ENCODE results near the gene PRH2.

GRCh38 chr12:10974965-10975364 lies 45.9 kb downstream of the PRH2 start:
- TF ChIP-seq POLR2A (IDR thresholded peaks at IDR 0.05; ENCODE audit: low read depth, low read length) (no peak), CTCF (IDR thresholded peaks at IDR 0.05; ENCODE audit: extremely low read depth in 1 of 2, insufficient read depth in 1 of 2, low read depth in 1 of 2, low read length in 2 of 2) (no peak), POLR2AphosphoS5 (IDR thresholded peaks at IDR 0.05; ENCODE audit: insufficient read depth, low read depth, low read length) (no peak), EZH2 (IDR thresholded peaks at IDR 0.05; ENCODE audit: borderline replicate concordance, low read depth, low read length, severe bottlenecking) (no peak), GATA2 (IDR thresholded peaks at IDR 0.05; ENCODE audit: insufficient read depth, insufficient read length, low read depth, low read length) (no peak), FOS (IDR thresholded peaks at IDR 0.05; ENCODE audit: borderline replicate concordance, insufficient read depth, low read length) (no peak), MAX (IDR thresholded peaks at IDR 0.05; ENCODE audit: insufficient read depth, insufficient read length) (no peak), JUN (IDR thresholded peaks at IDR 0.05; ENCODE audit: borderline replicate concordance, insufficient read depth, insufficient read length, low read depth) (no peak), MYC (IDR thresholded peaks at IDR 0.05; ENCODE audit: low read depth, low read length) (no peak)

Data from endothelial cell of umbilical vein (primary cell).